ENCODE results near the gene DNM3. TPM values are rescaled to one million over a fixed set of nuclear protein-coding genes. Genes with fewer than 3 reads are reported as not detected.

Gene DNM3
- total RNA-seq, 1 donor from 2014 or later: 2.1 TPM

DNA sequence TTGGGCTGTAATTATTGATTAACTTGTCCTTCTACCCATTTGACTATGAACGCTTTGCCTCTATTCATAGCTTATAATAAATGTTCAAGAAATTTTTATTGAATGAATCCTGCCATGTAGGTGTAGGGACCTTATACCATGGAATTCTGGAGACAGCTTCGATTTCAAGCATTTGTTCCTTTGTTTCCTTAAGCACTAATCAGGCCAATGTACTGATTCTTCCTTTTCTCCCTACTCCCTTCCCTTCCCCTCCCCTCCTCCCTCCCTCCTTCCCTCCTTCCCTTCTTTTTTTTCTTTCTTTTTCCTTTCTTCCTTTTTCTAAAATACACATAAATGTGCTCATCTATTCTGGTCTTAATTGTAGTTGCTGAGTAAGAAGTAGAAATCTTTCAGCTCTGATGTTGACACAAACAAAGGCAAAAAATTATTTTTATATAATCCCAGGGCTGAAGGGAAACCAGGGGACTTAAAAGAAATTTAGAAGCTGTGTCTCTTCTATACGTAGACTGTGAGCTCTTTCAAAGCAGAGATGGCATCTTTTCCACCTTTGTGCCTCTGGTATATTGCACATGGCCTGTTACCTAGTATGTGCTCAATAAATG is 24.9 kb upstream of the DNM3 start:
- TF ChIP-seq, protein P1, sequence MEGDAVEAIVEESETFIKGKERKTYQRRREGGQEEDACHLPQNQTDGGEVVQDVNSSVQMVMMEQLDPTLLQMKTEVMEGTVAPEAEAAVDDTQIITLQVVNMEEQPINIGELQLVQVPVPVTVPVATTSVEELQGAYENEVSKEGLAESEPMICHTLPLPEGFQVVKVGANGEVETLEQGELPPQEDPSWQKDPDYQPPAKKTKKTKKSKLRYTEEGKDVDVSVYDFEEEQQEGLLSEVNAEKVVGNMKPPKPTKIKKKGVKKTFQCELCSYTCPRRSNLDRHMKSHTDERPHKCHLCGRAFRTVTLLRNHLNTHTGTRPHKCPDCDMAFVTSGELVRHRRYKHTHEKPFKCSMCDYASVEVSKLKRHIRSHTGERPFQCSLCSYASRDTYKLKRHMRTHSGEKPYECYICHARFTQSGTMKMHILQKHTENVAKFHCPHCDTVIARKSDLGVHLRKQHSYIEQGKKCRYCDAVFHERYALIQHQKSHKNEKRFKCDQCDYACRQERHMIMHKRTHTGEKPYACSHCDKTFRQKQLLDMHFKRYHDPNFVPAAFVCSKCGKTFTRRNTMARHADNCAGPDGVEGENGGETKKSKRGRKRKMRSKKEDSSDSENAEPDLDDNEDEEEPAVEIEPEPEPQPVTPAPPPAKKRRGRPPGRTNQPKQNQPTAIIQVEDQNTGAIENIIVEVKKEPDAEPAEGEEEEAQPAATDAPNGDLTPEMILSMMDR (IDR thresholded peaks at IDR 0.05): no peak
- no peaks in the 10 kb centered on the region for H3K4me1 Mint-ChIP-seq
- no peaks in the 10 kb centered on the region for H3K9me3 Mint-ChIP-seq
- DNase-seq (no peak), ATAC-seq (ENCODE audit: low read depth) (no peak)
- no peak overlapping the region for H3K27ac Mint-ChIP-seq
- ChIA-PET CTCF (interaction anchor here (2.1 kb wide), 1 partner anchor 16 kb away, joined by 6 read pairs; no protein-coding TSS in a partner anchor), POLR2A (no interaction called here)
- no peaks in the 10 kb centered on the region for H3K27me3 Mint-ChIP-seq
- no peak overlapping the region for H3K4me3 Mint-ChIP-seq
- intact Hi-C loops (cut with micrococcal nuclease): no loop called here
- no peaks in the 10 kb centered on the region for H3K36me3 Mint-ChIP-seq (ENCODE audit: low read depth)

DNA sequence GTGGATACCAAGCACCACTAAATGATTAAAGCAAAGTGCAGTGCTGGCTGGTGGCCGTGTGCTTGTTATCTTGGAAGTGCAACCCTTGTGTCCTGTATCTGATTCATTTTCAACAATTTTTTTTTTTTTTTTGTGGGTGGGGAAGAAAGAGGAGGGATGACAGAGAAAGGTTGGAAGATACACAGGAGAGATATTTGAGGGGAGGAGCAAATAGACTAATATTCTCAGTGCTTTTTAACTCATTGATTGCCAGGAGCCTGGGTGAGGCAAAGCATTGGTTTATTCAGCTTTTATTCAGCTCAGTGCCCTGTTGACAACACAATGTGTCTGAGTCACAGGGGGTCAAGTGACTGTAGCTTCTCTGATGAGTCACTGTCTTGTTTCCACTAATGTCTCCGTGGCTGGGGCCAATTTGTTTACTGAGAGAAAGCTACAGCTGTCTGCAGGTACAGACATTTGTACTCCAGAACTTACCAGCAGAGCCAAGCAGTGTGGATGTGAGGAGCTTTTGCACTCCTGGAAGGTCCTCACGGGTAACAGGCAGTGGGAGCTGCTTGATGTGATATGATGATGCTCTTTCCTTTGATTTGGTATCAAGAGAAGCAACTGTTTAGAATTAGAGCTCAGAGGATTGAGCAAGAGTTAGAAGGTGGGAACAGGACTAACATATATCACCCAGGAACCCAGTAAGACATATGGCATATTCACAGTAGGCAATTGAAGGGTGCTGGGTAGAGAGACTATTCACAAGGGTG is 23.6 kb upstream of the DNM3 start:
- H3K36me3 Mint-ChIP-seq (ENCODE audit: low read depth): no peaks in the 10 kb centered on the region
- no peak for DNase-seq
- H3K9me3 Mint-ChIP-seq: no peaks in the 10 kb centered on the region
- TF ChIP-seq, protein P1 (IDR thresholded peaks at IDR 0.05): no peak
- intact Hi-C loops (cut with micrococcal nuclease): no loop called here
- no peak overlapping the region for H3K4me3 Mint-ChIP-seq
- ChIA-PET POLR2A (no interaction called here), CTCF (interaction anchor here (2.1 kb wide), 1 partner anchor 17 kb away, joined by 6 read pairs; no protein-coding TSS in a partner anchor)
- ATAC-seq (ENCODE audit: low read depth): no peak
- no peaks in the 10 kb centered on the region for H3K4me1 Mint-ChIP-seq
- no peak overlapping the region for H3K27ac Mint-ChIP-seq
- no peaks in the 10 kb centered on the region for H3K27me3 Mint-ChIP-seq

DNA sequence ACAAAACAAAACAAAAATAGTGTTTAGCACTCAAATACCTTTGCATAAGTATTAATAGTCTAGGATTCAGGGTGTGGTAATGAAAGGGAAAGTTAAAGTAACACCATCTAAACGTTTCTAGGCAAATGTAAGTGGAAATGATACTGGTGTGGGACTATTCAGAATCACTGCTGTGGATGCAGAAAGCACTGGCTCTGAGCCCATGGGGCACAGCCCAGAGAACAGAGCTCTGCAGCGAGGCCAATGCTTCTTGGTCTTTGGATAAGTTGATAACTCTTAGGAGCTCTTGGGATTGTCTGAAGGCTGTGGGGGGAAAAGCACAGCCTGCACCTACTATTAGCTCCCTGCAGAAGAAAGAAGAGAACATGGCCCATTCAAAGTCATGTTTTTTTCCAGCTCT is 21.4 kb upstream of the DNM3 start:
- ChIA-PET CTCF (no interaction called here), POLR2A (no interaction called here)
- H3K27me3 Mint-ChIP-seq: no peaks in the 10 kb centered on the region
- ATAC-seq (ENCODE audit: low read depth) (no peak), DNase-seq (no peak)
- H3K27ac Mint-ChIP-seq: no peak overlapping the region
- TF ChIP-seq, protein P1 (IDR thresholded peaks at IDR 0.05): no peak
- peaks cover 3% of the 10 kb centered on the region for H3K9me3 Mint-ChIP-seq
- intact Hi-C loops (cut with micrococcal nuclease): no loop called here
- peaks cover 2% of the 10 kb centered on the region for H3K36me3 Mint-ChIP-seq (ENCODE audit: low read depth)
- H3K4me3 Mint-ChIP-seq: no peak overlapping the region
- no peaks in the 10 kb centered on the region for H3K4me1 Mint-ChIP-seq

DNA sequence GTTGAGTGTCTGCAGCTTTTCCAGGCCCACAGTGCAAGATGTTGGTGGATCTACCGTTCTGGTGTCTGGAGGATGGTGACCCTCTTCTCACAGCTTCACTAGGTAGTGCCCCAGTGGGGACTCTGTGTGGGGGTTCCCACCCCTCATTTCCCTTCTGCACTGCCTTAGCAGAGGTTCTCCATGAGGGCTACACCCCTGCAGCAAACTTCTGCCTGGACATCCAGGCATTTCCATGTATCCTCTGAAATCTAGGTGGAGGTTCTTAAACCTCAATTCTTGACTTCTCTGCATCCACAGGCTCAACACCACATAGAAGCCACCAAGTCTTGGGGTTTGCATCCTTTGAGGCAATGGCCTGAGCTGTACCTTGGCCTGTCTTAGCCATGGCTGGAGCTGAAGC is 14.3 kb upstream of the DNM3 start:
- intact Hi-C loops (cut with micrococcal nuclease): no loop called here
- DNase-seq (no peak), ATAC-seq (ENCODE audit: low read depth) (no peak)
- Mint-ChIP-seq H3K4me3 (no peak overlapping the region), H3K27me3 (no peaks in the 10 kb centered on the region), H3K9me3 (peaks cover 33% of the 10 kb centered on the region), H3K4me1 (no peaks in the 10 kb centered on the region), H3K27ac (no peak overlapping the region), H3K36me3 (ENCODE audit: low read depth) (peaks cover 12% of the 10 kb centered on the region)
- ChIA-PET CTCF (no interaction called here), POLR2A (no interaction called here)
- TF ChIP-seq, protein P1 (IDR thresholded peaks at IDR 0.05): no peak

DNA sequence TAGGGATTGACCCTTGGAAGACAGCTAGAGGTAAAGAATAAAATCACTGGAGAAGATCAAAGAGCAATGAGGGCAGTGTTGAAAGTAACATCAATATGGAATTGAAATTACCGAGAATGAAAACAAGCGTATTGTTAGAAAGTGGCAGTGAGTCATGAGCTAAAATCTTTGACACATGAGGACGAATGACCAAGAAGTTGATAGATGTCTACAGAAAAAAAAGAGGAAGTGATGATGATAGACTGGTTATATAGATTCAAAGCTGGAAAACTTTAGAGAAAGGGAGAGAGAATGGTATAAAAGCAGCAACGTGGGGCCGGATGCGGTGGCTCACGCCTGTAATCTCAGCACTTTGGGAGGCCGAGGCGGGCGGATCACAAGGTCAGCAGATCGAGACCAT is 12.5 kb upstream of the DNM3 start:
- no peak overlapping the region for H3K27ac Mint-ChIP-seq
- no peak overlapping the region for H3K4me3 Mint-ChIP-seq
- intact Hi-C loops (cut with micrococcal nuclease): no loop called here
- peaks cover 12% of the 10 kb centered on the region for H3K36me3 Mint-ChIP-seq (ENCODE audit: low read depth)
- ATAC-seq (ENCODE audit: low read depth) (no peak), DNase-seq (no peak)
- no peaks in the 10 kb centered on the region for H3K27me3 Mint-ChIP-seq
- no peaks in the 10 kb centered on the region for H3K4me1 Mint-ChIP-seq
- CTCF ChIA-PET: no interaction called here
- H3K9me3 Mint-ChIP-seq: peaks cover 33% of the 10 kb centered on the region
- TF ChIP-seq, protein P1 (IDR thresholded peaks at IDR 0.05): no peak
- POLR2A ChIA-PET: no interaction called here
